ENCODE data around the gene PAX2. TPM values are rescaled to one million over a fixed set of nuclear protein-coding genes. Genes with fewer than 3 reads are reported as not detected.

PAX2 gene
- total and polyA plus RNA-seq, 2 experiments from 2014 or later = not detected

- H3K27ac ChIP-seq = no peak overlapping the region
- H2AFZ ChIP-seq = no peak overlapping the region
- no peak overlapping the region for H3K4me2 ChIP-seq
- peaks cover 78% of the 10 kb centered on the region for H3K27me3 ChIP-seq
- H3K4me3 ChIP-seq = no peak overlapping the region
- WGBS (ENCODE audit: low lambda C conversion rate, missing lambda C conversion rate) = 89% methylated on average over 7 of the region's 7 CpGs
- H3K9me2 ChIP-seq (replicated peaks; ENCODE audit: insufficient read depth) = no peaks in the 10 kb centered on the region
- peaks cover 10% of the 10 kb centered on the region for H3K4me1 ChIP-seq (ENCODE audit: insufficient read depth)
- no peaks in the 10 kb centered on the region for H3K36me3 ChIP-seq (replicated peaks; ENCODE audit: insufficient read depth, low read depth)
- H3K9me3 ChIP-seq (ENCODE audit: low read depth) = no peaks in the 10 kb centered on the region
- H3K79me2 ChIP-seq = no peaks in the 10 kb centered on the region
- no peak for DNase-seq (ENCODE audit: low spot score)
- H4K20me1 ChIP-seq (ENCODE audit: insufficient read depth, poor library complexity, severe bottlenecking) = no peaks in the 10 kb centered on the region
- no peak for TF ChIP-seq EZH2phosphoT487 (IDR thresholded peaks at IDR 0.05; ENCODE audit: low read depth, severe bottlenecking, unreplicated experiment)
- no peak for TF ChIP-seq CTCF (IDR thresholded peaks at IDR 0.05; ENCODE audit: poor library complexity)
- no peak for TF ChIP-seq EZH2 (IDR thresholded peaks at IDR 0.05; ENCODE audit: borderline replicate concordance)
Observed at GRCh38 chr10:100863433-100863832, 118.1 kb downstream of the PAX2 start.

- Histone ChIP-seq H3K79me2 (no peaks in the 10 kb centered on the region), H3K4me2 (no peak overlapping the region), H4K20me1 (ENCODE audit: insufficient read depth, poor library complexity, severe bottlenecking) (no peaks in the 10 kb centered on the region), H3K27ac (no peak overlapping the region), H2AFZ (no peak overlapping the region), H3K36me3 (replicated peaks; ENCODE audit: insufficient read depth, low read depth) (no peaks in the 10 kb centered on the region), H3K4me3 (no peak overlapping the region), H3K9me3 (ENCODE audit: low read depth) (no peaks in the 10 kb centered on the region), H3K4me1 (ENCODE audit: insufficient read depth) (peaks cover 10% of the 10 kb centered on the region), H3K27me3 (peaks cover 70% of the 10 kb centered on the region), H3K9me2 (replicated peaks; ENCODE audit: insufficient read depth) (no peaks in the 10 kb centered on the region)
- TF ChIP-seq EZH2 (IDR thresholded peaks at IDR 0.05; ENCODE audit: borderline replicate concordance) (no peak), EZH2phosphoT487 (IDR thresholded peaks at IDR 0.05; ENCODE audit: low read depth, severe bottlenecking, unreplicated experiment) (no peak), CTCF (IDR thresholded peaks at IDR 0.05; ENCODE audit: poor library complexity) (no peak)
- no peak for DNase-seq (ENCODE audit: low spot score)
- WGBS (ENCODE audit: low lambda C conversion rate, missing lambda C conversion rate) = 88% methylated on average over 24 of the region's 24 CpGs
Observed at GRCh38 chr10:100864036-100864885, 118.9 kb downstream of the PAX2 start.

GRCh38 chr10:100864978-100865377 is 119.6 kb downstream of the PAX2 start:
- no peak overlapping the region for H2AFZ ChIP-seq
- H4K20me1 ChIP-seq (ENCODE audit: insufficient read depth, poor library complexity, severe bottlenecking) = no peaks in the 10 kb centered on the region
- 88% methylated on average over 4 of the region's 4 CpGs for WGBS (ENCODE audit: low lambda C conversion rate, missing lambda C conversion rate)
- H3K9me3 ChIP-seq (ENCODE audit: low read depth) = no peaks in the 10 kb centered on the region
- DNase-seq (ENCODE audit: low spot score) = no peak
- peaks cover 63% of the 10 kb centered on the region for H3K27me3 ChIP-seq
- H3K79me2 ChIP-seq = no peaks in the 10 kb centered on the region
- no peak overlapping the region for H3K4me3 ChIP-seq
- no peaks in the 10 kb centered on the region for H3K36me3 ChIP-seq (replicated peaks; ENCODE audit: insufficient read depth, low read depth)
- H3K27ac ChIP-seq = no peak overlapping the region
- no peak overlapping the region for H3K4me2 ChIP-seq
- H3K4me1 ChIP-seq (ENCODE audit: insufficient read depth) = peaks cover 10% of the 10 kb centered on the region
- H3K9me2 ChIP-seq (replicated peaks; ENCODE audit: insufficient read depth) = no peaks in the 10 kb centered on the region
- TF ChIP-seq EZH2phosphoT487 (IDR thresholded peaks at IDR 0.05; ENCODE audit: low read depth, severe bottlenecking, unreplicated experiment) (no peak), EZH2 (IDR thresholded peaks at IDR 0.05; ENCODE audit: borderline replicate concordance) (no peak), CTCF (IDR thresholded peaks at IDR 0.05; ENCODE audit: poor library complexity) (no peak)

Data from hepatocyte (in vitro differentiated cells).